Loucy (cell line): Measurements from ENCODE around the gene TNNC1.

Source experiments
- CTCF ChIP-seq: fragments of 200-600 bp; sonication (generic); conservative IDR thresholded peaks from 2 replicates; pipeline ENCODE4 v1.5.1; 2014; ENCODE audit warnings: mild to moderate bottlenecking, antibody characterized with exemption, low read length
- EZH2phosphoT487 ChIP-seq: fragments of 200-600 bp; IDR thresholded peaks from 2 replicates; pipeline ENCODE4 v1.6.1; 2018; ENCODE audit warnings: antibody characterized with exemption, mild to moderate bottlenecking, moderate library complexity, borderline replicate concordance

GRCh38 chr3:52489453-52489852 is 35.6 kb upstream of the TNNC1 start:
- no peak for TF ChIP-seq CTCF
- no peak for TF ChIP-seq EZH2phosphoT487
